Measurements from ENCODE around the gene CNTN1. TPM values are rescaled to one million over a fixed set of nuclear protein-coding genes. Genes with fewer than 3 reads are reported as not detected.

CNTN1 gene
- total and polyA plus RNA-seq, 9 donors, result 21.8 to 123 (median 44.1) TPM

- H3K9me3 ChIP-seq, result no peaks in the 10 kb centered on the region
- no peak overlapping the region for H3K4me3 ChIP-seq
- H3K4me1 ChIP-seq (ENCODE audit: insufficient read depth), result no peaks in the 10 kb centered on the region
- H3K27ac ChIP-seq, result no peak overlapping the region
- TF ChIP-seq CTCF (IDR thresholded peaks at IDR 0.05), result no peak
- no peak for TF ChIP-seq POLR2A (IDR thresholded peaks at IDR 0.05)
- TF ChIP-seq EP300 (IDR thresholded peaks at IDR 0.05), result no peak
- H3K27me3 ChIP-seq, result no peaks in the 10 kb centered on the region
- 89 to 90% (median 89%) methylated on average over 6 of the region's 6 CpGs for WGBS, 3 donors
- DNase-seq, result no peak
- H3K36me3 ChIP-seq, result no peaks in the 10 kb centered on the region
- intact Hi-C loops (cut with DNase I), result no loop called here
Observed at GRCh38 chr12:40723001-40723400, 30.8 kb downstream of the CNTN1 start.

- Histone ChIP-seq H3K4me1 (ENCODE audit: insufficient read depth) (no peaks in the 10 kb centered on the region), H3K9me3 (no peaks in the 10 kb centered on the region), H3K27me3 (no peaks in the 10 kb centered on the region), H3K4me3 (no peak overlapping the region), H3K36me3 (no peaks in the 10 kb centered on the region), H3K27ac (no peak overlapping the region)
- 100% methylated on average over 1 of the region's 1 CpG for WGBS, 3 donors
- DNase-seq, result no peak
- intact Hi-C loops (cut with DNase I), result no loop called here
- TF ChIP-seq POLR2A (IDR thresholded peaks at IDR 0.05), result no peak
- no peak for TF ChIP-seq EP300 (IDR thresholded peaks at IDR 0.05)
- TF ChIP-seq CTCF (IDR thresholded peaks at IDR 0.05), result no peak
Observed at GRCh38 chr12:40726366-40726765, 34.1 kb downstream of the CNTN1 start.

GRCh38 chr12:40727774-40728483 lies 35.7 kb downstream of the CNTN1 start:
- no peak overlapping the region for H3K27ac ChIP-seq
- no peaks in the 10 kb centered on the region for H3K27me3 ChIP-seq
- intact Hi-C loops (cut with DNase I), result no loop called here
- DNase-seq, result no peak
- WGBS, 3 donors, result 82 to 92% (median 88%) methylated on average over 4 of the region's 4 CpGs
- H3K9me3 ChIP-seq, result no peaks in the 10 kb centered on the region
- no peak overlapping the region for H3K4me3 ChIP-seq
- no peaks in the 10 kb centered on the region for H3K4me1 ChIP-seq (ENCODE audit: insufficient read depth)
- TF ChIP-seq POLR2A (IDR thresholded peaks at IDR 0.05) (no peak), CTCF (IDR thresholded peaks at IDR 0.05) (no peak), EP300 (IDR thresholded peaks at IDR 0.05) (no peak)
- H3K36me3 ChIP-seq, result no peaks in the 10 kb centered on the region

GRCh38 chr12:40730281-40730680 lies 38.0 kb downstream of the CNTN1 start:
- 77 to 95% (median 89%) methylated on average over 1 of the region's 1 CpG for WGBS, 3 donors
- H3K4me3 ChIP-seq, result no peak overlapping the region
- H3K27ac ChIP-seq, result no peak overlapping the region
- no peaks in the 10 kb centered on the region for H3K4me1 ChIP-seq (ENCODE audit: insufficient read depth)
- no peaks in the 10 kb centered on the region for H3K36me3 ChIP-seq
- H3K27me3 ChIP-seq, result no peaks in the 10 kb centered on the region
- TF ChIP-seq EP300 (IDR thresholded peaks at IDR 0.05), result no peak
- TF ChIP-seq POLR2A (IDR thresholded peaks at IDR 0.05), result no peak
- no peak for TF ChIP-seq CTCF (IDR thresholded peaks at IDR 0.05)
- no peaks in the 10 kb centered on the region for H3K9me3 ChIP-seq
- intact Hi-C loops (cut with DNase I), result no loop called here
- DNase-seq, result no peak

Measured in ovary (tissue), 9 donors.